H1 (cell line): ENCODE data around the gene MBD3L2. TPM values are rescaled to one million over a fixed set of nuclear protein-coding genes. Genes with fewer than 3 reads are reported as not detected.

ENCODE experiments used
- CREB1 ChIP-seq: IDR thresholded peaks from 2 replicates; pipeline ENCODE4 v1.6.1; 2012; ENCODE audit warnings: inconsistent platforms
- EP300 ChIP-seq, 2 experiments: IDR thresholded peaks; 1 replicate in 1 of 2; 2 replicates in 1 of 2; pipeline ENCODE4 v1.6.1; 2011 to 2012; ENCODE audit warnings: low read depth in 2 of 2, low read length in 2 of 2, mild to moderate bottlenecking in 2 of 2, borderline replicate concordance in 1 of 2, inconsistent platforms in 1 of 2, moderate library complexity in 1 of 2
- GTF2F1 ChIP-seq: IDR thresholded peaks from 2 replicates; pipeline ENCODE4 v1.6.1; 2012; ENCODE audit warnings: low read depth, low read length, improper control_type of control experiment, borderline replicate concordance
- NRF1 ChIP-seq: IDR thresholded peaks from 2 replicates; pipeline ENCODE4 v1.6.1; 2011; ENCODE audit warnings: mild to moderate bottlenecking, low read depth, low read length, improper control_type of control experiment
- PHF8 ChIP-seq: fragments of 200-600 bp; sonication (generic); conservative IDR thresholded peaks from 2 replicates; pipeline ENCODE4 v1.7.1; 2012; ENCODE audit warnings: low read depth, mild to moderate bottlenecking, inconsistent platforms, low read length, moderate library complexity
- RAD21 ChIP-seq, 2 experiments: IDR thresholded peaks in 1 of 2; conservative IDR thresholded peaks in 1 of 2; 2 replicates each; pipeline ENCODE4 v1.6.1; 2011; ENCODE audit warnings: low read depth in 2 of 2, low read length in 2 of 2, improper control_type of control experiment in 1 of 2, inconsistent platforms in 1 of 2, mild to moderate bottlenecking in 1 of 2, moderate library complexity in 1 of 2
- RBBP5 ChIP-seq: IDR thresholded peaks from 2 replicates; pipeline ENCODE4 v1.7.1; 2012; ENCODE audit warnings: low read depth, mild to moderate bottlenecking, inconsistent platforms, low read length, moderate library complexity, borderline replicate concordance
- RXRA ChIP-seq: IDR thresholded peaks from 2 replicates; pipeline ENCODE4 v1.6.1; 2011; ENCODE audit warnings: low read depth, mild to moderate bottlenecking, low read length, moderate library complexity; ENCODE audit not compliant: insufficient read depth
- SAP30 ChIP-seq: fragments of 300-600 bp; sonication (generic); IDR thresholded peaks from 2 replicates; pipeline ENCODE4 v1.7.1; 2012; ENCODE audit warnings: low read length, moderate library complexity, mild to moderate bottlenecking, inconsistent platforms; ENCODE audit not compliant: insufficient read depth, insufficient replicate concordance
- SIX5 ChIP-seq: IDR thresholded peaks from 2 replicates; pipeline ENCODE4 v1.6.1; 2011; ENCODE audit warnings: mild to moderate bottlenecking, low read depth, low read length
- SP2 ChIP-seq: IDR thresholded peaks from 2 replicates; pipeline ENCODE4 v1.6.1; 2012; ENCODE audit warnings: mild to moderate bottlenecking, low read length, inconsistent platforms
- SUZ12 ChIP-seq: fragments of 200-600 bp; sonication (generic); IDR thresholded peaks from 2 replicates; pipeline ENCODE4 v1.6.1; 2012; ENCODE audit warnings: mild to moderate bottlenecking, inconsistent platforms, low read length, moderate library complexity, mixed read lengths
- TBP ChIP-seq: IDR thresholded peaks from 2 replicates; pipeline ENCODE4 v1.6.1; 2011; ENCODE audit warnings: low read depth, low read length, improper control_type of control experiment
- polyA plus RNA-seq, 7 experiments: library from polyadenylated mRNA; depleted of rRNA in 3 of 7; stranded (reverse) in 5 of 7; unstranded in 2 of 7; fragments of >200 nt in 5 of 7; fragments of 200-250 nt in 2 of 7; gene quantifications; 1 replicate in 5 of 7; 2 replicates in 1 of 7; 4 replicates in 1 of 7; pipeline versions ENCODE4 v1.2.1 to v1.2.3, GENCODE V29; 2011 to 2013; ENCODE audit warnings: missing spikeins in 2 of 7, mixed read lengths in 2 of 7
- total RNA-seq: library from RNA; stranded (reverse); fragmentation: NEBNext Ultra II Directional; extraction: Animal tissue kit (Norgen Biotek cat#: 25700); gene quantifications from 2 replicates; pipeline ENCODE4 v1.2.1, GENCODE V29; 2021
- TF ChIP-seq, protein P1 (sequence below), 3 experiments: IDR thresholded peaks; 1 replicate in 2 of 3; 2 replicates in 1 of 3; pipeline versions ENCODE4 v1.5.1 to v1.6.1; 2011; ENCODE audit warnings: low read length in 3 of 3, mild to moderate bottlenecking in 3 of 3, inconsistent platforms in 2 of 3, low read depth in 1 of 3, moderate library complexity in 1 of 3; ENCODE audit not compliant: insufficient read depth in 1 of 3; ENCODE audit errors: control extremely low read depth in 1 of 3
- TF ChIP-seq, protein P2 (sequence below): IDR thresholded peaks from 2 replicates; pipeline ENCODE4 v1.6.1; 2011; ENCODE audit warnings: low read length, improper control_type of control experiment
- TF ChIP-seq, protein P3 (sequence below): IDR thresholded peaks from 2 replicates; pipeline ENCODE4 v1.6.1; 2012; ENCODE audit warnings: inconsistent platforms

The MBD3L2 gene
- total and polyA plus RNA-seq, 2 of the 8 experiments (the other 6 are each of a cell fraction or from before 2014, with no cell fraction given) = not detected

DNA sequence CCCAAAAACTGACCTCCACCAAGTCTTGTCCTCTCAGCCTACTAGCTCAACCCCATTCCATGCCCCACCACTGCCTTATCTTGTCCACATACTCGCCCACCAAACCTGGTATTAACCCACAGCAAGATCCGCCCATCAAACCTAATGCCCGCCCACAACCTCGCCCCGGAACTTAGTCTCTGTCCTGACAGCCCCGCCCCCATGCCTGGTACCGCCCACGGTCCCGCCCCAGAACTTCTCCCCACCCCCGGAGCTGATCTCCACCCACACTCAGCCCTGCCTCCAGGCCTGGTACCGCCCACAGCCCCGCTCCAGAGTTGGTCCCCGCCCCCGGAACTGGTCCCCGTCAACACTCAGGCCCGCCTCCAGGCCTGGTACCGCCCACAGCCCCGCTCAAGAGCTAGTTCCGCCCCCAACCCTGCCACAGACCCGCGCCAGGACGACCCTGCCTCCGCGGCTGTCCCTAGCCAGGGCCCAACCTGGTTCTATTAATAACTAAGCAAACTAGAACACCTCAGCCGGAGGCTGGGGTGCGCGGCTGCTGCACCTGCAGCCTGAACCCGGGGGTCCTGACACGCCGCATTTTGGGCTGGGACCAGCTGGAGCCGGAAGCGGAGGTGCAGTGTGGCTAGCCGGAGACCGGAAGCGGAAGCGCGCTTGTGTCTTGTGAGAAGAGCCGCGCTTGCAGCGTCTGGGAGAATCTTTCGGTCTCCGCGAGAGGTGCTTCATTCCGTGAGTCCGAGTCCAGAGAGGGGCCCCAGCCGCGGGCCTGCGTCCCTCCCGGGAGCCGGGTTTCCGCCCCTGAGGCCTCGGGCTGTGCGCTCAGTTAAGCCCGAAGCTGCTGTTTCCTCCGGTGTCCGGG lies 20.2 kb downstream of the MBD3L2 start, which contains the start of gene ZNF557 (continued):
- TF ChIP-seq, protein P1, sequence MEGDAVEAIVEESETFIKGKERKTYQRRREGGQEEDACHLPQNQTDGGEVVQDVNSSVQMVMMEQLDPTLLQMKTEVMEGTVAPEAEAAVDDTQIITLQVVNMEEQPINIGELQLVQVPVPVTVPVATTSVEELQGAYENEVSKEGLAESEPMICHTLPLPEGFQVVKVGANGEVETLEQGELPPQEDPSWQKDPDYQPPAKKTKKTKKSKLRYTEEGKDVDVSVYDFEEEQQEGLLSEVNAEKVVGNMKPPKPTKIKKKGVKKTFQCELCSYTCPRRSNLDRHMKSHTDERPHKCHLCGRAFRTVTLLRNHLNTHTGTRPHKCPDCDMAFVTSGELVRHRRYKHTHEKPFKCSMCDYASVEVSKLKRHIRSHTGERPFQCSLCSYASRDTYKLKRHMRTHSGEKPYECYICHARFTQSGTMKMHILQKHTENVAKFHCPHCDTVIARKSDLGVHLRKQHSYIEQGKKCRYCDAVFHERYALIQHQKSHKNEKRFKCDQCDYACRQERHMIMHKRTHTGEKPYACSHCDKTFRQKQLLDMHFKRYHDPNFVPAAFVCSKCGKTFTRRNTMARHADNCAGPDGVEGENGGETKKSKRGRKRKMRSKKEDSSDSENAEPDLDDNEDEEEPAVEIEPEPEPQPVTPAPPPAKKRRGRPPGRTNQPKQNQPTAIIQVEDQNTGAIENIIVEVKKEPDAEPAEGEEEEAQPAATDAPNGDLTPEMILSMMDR (IDR thresholded peaks at IDR 0.05; ENCODE audit: control extremely low read depth in 1 of 3, insufficient read depth in 1 of 3, low read depth in 1 of 3, low read length in 3 of 3) = no peak
- TF ChIP-seq NRF1 (no peak), RXRA (no peak), TBP (no peak), SP2 (no peak), SIX5 (no peak), SUZ12 (no peak), SAP30 (peak; percentile 0), CREB1 (no peak), EP300 (IDR thresholded peaks at IDR 0.05; ENCODE audit: borderline replicate concordance in 1 of 2, low read depth in 2 of 2, low read length in 2 of 2) (no peak), GTF2F1 (no peak), PHF8 (peak; percentile 79), RAD21 (IDR thresholded peaks at IDR 0.05 in 1 of 2, conservative IDR thresholded peaks at IDR 0.05 in 1 of 2; ENCODE audit: low read depth in 2 of 2, low read length in 2 of 2) (no peak), RBBP5 (no peak)
- TF ChIP-seq, protein P2, sequence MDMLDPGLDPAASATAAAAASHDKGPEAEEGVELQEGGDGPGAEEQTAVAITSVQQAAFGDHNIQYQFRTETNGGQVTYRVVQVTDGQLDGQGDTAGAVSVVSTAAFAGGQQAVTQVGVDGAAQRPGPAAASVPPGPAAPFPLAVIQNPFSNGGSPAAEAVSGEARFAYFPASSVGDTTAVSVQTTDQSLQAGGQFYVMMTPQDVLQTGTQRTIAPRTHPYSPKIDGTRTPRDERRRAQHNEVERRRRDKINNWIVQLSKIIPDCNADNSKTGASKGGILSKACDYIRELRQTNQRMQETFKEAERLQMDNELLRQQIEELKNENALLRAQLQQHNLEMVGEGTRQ = 0 out of 2 replicates have a peak, but pooled peaks have one; percentile 1
- TF ChIP-seq, protein P3, sequence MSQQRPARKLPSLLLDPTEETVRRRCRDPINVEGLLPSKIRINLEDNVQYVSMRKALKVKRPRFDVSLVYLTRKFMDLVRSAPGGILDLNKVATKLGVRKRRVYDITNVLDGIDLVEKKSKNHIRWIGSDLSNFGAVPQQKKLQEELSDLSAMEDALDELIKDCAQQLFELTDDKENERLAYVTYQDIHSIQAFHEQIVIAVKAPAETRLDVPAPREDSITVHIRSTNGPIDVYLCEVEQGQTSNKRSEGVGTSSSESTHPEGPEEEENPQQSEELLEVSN = no peak
